ENCODE measurements around the gene MYZAP. TPM values are rescaled to one million over a fixed set of nuclear protein-coding genes. Genes with fewer than 3 reads are reported as not detected.

The MYZAP gene
- total RNA-seq, 1 donor from 2014 or later: 0.28 TPM

- no peak overlapping the region for H3K27ac Mint-ChIP-seq (ENCODE audit: unreplicated experiment)
Measured at GRCh38 chr15:57596301-57596855, 4.7 kb downstream of the MYZAP start.

GRCh38 chr15:57596978-57597377, 5.3 kb downstream of the MYZAP start:
- H3K9me3 Mint-ChIP-seq: peaks cover 3% of the 10 kb centered on the region
- no peaks in the 10 kb centered on the region for H3K4me1 Mint-ChIP-seq
- no peak overlapping the region for H3K4me3 Mint-ChIP-seq
- H3K27me3 Mint-ChIP-seq (ENCODE audit: low read depth): peaks cover 40% of the 10 kb centered on the region
- H3K36me3 Mint-ChIP-seq (ENCODE audit: low read depth): no peaks in the 10 kb centered on the region
- DNase-seq (ENCODE audit: low read depth, low spot score): no peak
- TF ChIP-seq CTCF (conservative IDR thresholded peaks at IDR 0.05): no peak
- H3K27ac Mint-ChIP-seq (ENCODE audit: unreplicated experiment): no peak overlapping the region

More at GRCh38 chr15:57596301-57596855, 4.7 kb downstream of the MYZAP start:
- Mint-ChIP-seq H3K36me3 (ENCODE audit: low read depth) (no peaks in the 10 kb centered on the region), H3K4me3 (no peak overlapping the region), H3K27me3 (ENCODE audit: low read depth) (peaks cover 40% of the 10 kb centered on the region), H3K9me3 (peaks cover 3% of the 10 kb centered on the region), H3K4me1 (no peaks in the 10 kb centered on the region)
- TF ChIP-seq CTCF (conservative IDR thresholded peaks at IDR 0.05): no peak
- no peak for DNase-seq (ENCODE audit: low read depth, low spot score)

GRCh38 chr15:57597431-57597830, 5.7 kb downstream of the MYZAP start:
- Mint-ChIP-seq H3K27ac (ENCODE audit: unreplicated experiment) (no peak overlapping the region), H3K9me3 (peaks cover 3% of the 10 kb centered on the region)
- TF ChIP-seq CTCF (conservative IDR thresholded peaks at IDR 0.05): no peak

DNA sequence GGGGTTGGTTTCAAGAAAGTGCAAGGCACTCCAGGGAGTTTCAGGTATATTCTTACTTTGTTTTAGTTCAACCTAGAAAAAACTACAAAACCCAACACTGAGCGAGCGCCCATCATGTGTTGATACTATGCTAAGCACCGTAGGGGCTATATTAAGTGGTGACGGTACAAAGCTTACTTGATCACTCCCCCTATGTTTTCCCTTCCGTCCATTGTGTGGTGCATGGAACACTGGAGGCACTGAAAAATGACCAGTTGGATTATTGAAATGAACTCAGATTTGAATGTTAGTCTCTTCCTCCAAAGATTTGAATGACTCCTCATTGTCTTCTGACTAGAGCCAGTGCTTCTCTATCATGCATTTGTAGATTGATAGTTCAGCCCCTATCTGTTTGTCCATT, 6.6 kb downstream of the MYZAP start:
- Mint-ChIP-seq H3K9me3 (peaks cover 3% of the 10 kb centered on the region), H3K4me1 (no peaks in the 10 kb centered on the region), H3K27me3 (ENCODE audit: low read depth) (peaks cover 29% of the 10 kb centered on the region), H3K36me3 (ENCODE audit: low read depth) (no peaks in the 10 kb centered on the region), H3K27ac (ENCODE audit: unreplicated experiment) (no peak overlapping the region), H3K4me3 (no peak overlapping the region)
- TF ChIP-seq CTCF (conservative IDR thresholded peaks at IDR 0.05): no peak
- no peak for DNase-seq (ENCODE audit: low read depth, low spot score)

More at GRCh38 chr15:57597431-57597830, 5.7 kb downstream of the MYZAP start:
- Mint-ChIP-seq H3K36me3 (ENCODE audit: low read depth) (no peaks in the 10 kb centered on the region), H3K27me3 (ENCODE audit: low read depth) (peaks cover 36% of the 10 kb centered on the region), H3K4me1 (no peaks in the 10 kb centered on the region), H3K4me3 (no peak overlapping the region)
- no peak for DNase-seq (ENCODE audit: low read depth, low spot score)

GRCh38 chr15:57599296-57599810, 7.6 kb downstream of the MYZAP start:
- no peak overlapping the region for H3K4me3 Mint-ChIP-seq
- no peaks in the 10 kb centered on the region for H3K9me3 Mint-ChIP-seq
- peaks cover 23% of the 10 kb centered on the region for H3K27me3 Mint-ChIP-seq (ENCODE audit: low read depth)
- H3K4me1 Mint-ChIP-seq: no peaks in the 10 kb centered on the region
- no peak overlapping the region for H3K27ac Mint-ChIP-seq (ENCODE audit: unreplicated experiment)
- no peak for TF ChIP-seq CTCF (conservative IDR thresholded peaks at IDR 0.05)
- no peak for DNase-seq (ENCODE audit: low read depth, low spot score)
- no peaks in the 10 kb centered on the region for H3K36me3 Mint-ChIP-seq (ENCODE audit: low read depth)

Measured in neural crest cell (in vitro differentiated cells).